SK-MEL-5 (cell line): Measurements from ENCODE around the gene CRADD. TPM values are rescaled to one million over a fixed set of nuclear protein-coding genes. Genes with fewer than 3 reads are reported as not detected.
A peak's percentile ranks its signal among the peaks of the same experiment; 100 is the strongest.

Experiments
- DNase-seq: peaks from one replicate; pipeline ENCODE4 v3.0.0-alpha.2; 2016; ENCODE audit warnings: low read depth, low spot score
- in situ Hi-C: cut with HindIII; loops from 2 replicates; pipeline ENCODE4 v1.10.0; 2016; ENCODE audit warnings: low sequenced_read_pairs, high pct_unique_total_duplicates, low pct_unique_long_range_greater_than_20kb
- total RNA-seq: library from RNA; depleted of rRNA; stranded (reverse); fragments of >200 nt; shearing (Covaris generic); gene quantifications from 2 replicates; pipeline ENCODE4 v1.2.3, GENCODE V29; 2014

Gene CRADD
- total RNA-seq, 1 experiment from 2014 or later: 24.4 TPM

DNA sequence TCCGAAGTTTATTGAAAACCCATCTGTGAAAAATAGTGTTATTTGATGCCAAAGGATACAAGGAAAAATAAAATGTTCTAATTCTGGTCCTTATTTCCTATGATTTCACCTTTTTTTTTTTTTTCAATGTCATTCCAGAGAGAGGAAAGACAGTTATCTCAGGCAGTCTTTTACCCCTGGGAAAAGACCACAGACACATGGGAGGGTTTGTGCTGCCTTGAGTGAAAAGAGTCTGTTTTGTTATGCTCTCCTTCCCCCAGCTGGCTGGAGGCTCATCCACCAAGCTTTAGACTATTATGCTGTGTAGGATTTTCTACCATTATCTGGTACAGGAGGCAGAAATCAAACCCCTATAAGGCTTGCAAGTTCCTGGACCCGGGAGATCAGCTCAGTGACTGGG, 151.8 kb downstream of the CRADD start:
- DNase-seq: peak; percentile 66
- in situ Hi-C loops: no loop called here

DNA sequence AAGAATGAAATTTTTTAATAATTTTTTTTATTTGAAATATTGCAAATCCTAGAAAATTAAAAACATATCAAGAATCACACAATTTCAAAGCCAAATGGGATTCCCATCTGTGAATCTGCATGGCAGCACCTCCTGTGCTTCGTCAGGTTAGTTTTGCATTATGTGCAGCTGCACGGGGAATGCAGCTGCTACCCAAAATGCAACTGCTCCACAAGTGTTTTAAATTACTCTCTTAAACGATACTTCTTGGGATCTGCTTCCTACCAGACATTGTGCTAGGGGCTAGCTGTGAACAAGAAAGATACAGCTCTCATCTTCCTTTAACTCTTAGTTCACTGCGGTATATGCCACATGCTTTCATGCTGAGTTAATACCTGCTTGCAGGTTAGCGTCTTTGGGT, 154.2 kb downstream of the CRADD start:
- DNase-seq: no peak
- in situ Hi-C loops: no loop called here

DNA sequence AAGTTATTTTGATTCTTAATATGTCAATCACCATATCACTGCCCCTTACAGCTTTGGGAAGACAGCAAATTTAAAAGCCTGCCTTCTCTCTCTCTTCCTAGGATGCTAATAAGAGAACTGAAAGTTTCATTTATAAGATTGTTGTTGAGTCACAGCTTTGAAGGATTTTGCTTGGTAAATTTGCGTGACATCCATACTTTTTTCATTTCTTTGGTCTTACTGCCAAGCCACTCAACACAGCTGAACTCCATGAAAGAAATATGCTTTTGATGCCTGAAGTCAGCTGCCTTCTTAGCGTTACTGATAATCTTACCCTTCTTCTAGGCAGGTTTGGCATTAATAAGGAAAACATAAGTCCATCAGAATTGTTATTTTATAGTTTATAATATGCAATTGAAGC, 155.0 kb downstream of the CRADD start:
- in situ Hi-C loops: no loop called here

DNA sequence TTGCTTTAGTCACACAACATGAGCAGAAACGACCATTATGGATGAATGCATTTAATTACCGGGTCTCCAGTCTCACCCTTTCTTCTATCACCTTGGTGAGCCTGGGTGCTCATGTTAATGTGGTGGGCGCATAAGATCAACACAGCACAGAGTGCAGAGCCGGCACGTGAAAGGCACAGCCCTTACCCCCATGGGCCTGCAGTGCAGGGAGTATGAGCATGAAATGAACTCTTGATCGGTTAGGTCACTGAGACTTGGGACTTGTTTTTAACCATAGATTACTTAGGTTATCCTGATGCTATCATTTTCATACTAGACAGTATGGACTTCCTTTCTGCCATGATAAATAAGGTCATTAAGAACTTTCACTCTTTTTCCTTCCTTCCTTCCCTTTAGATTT, 156.8 kb downstream of the CRADD start:
- in situ Hi-C loops: no loop called here
- DNase-seq: no peak

More for the DNA sequence above, 155.0 kb downstream of the CRADD start:
- DNase-seq: no peak

DNA sequence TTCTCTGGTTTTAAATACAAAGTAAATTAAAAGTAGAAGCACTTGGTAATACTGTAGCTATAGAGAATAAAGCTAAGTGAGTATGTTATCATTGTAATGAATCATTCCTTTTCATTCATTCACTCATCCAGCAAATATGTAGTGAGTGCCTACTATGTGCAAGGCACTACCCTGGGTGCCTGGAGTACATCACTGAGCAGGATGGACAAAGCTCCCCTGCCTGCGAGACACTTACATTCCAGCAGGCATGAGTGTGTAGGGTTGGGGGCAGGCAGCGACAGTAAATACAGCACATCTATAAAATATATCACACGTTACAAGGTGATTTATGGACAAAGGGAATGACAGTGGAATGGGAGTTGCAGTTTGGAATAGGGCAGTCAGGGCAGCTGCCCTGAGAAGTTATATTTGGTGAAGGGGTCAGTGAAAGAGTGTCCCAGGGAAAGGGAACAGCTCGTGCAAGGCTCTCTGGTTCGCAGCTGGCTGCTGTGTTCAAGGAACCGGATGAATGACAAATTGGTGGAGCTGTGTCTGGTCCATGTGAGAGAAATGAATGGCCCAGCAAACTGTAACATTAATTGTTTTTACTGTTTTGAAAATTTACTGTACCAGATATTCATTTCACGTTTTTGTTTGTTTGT, 159.6 kb downstream of the CRADD start:
- in situ Hi-C loops: no loop called here
- no peak for DNase-seq

DNA sequence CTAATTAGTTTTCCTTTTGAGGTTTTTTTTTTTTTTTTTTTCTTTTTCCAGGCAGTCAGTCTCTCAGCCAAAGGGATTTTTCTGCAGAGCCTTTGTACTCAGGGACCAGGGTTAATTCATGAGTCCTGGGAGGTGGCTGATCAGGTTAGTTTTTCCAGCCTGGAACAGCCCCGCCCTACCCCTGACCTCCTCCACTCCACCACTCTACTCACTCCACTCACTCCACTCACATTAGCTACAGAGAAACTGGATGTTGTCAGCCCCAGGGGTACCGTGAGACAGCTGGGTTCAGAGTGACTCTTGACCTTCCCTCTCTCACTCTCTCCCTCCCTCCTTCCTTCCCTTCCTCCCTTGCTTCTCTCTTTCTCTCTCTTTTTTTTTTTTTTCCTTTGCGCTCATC, 161.0 kb downstream of the CRADD start:
- DNase-seq: no peak
- in situ Hi-C loops: no loop called here

DNA sequence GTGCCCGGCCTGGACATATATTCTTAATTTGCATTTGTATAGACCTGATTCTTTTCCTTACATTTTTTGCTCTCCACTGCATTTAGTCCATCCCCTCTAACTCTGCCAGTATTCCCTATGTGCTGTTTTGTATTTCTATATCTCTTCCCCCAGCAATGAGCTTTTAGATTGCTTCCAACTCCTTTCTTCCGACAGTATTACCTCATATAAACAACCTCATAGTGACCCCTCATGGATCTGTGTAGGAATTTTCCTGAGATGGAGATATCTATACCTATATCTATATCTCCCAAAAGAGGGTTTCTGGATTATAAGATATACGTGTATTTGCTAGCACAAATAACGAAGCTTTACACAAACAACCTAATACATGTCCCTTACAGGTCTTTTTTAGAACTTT, 161.9 kb downstream of the CRADD start:
- DNase-seq: peak; percentile 62
- in situ Hi-C loops: no loop called here

DNA sequence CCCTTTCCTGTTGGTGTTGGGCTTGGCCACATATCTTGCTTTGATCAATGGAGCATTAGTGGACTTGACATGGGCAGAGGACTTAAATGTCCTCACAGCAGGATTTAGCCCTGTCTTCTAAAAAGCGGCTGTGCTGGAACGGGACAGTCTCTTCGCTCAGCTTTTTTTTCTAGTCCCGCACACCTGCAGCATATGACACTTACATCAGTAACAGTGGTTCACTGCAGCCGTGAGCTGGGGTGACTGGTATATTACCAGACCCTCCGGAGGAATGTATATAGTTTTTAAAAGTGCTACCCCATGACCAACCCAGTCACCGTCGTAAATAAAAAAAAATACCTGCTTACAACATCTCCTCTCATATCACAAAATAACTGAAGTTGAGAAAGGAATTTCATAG, 164.5 kb downstream of the CRADD start:
- no peak for DNase-seq
- in situ Hi-C loops: no loop called here

DNA sequence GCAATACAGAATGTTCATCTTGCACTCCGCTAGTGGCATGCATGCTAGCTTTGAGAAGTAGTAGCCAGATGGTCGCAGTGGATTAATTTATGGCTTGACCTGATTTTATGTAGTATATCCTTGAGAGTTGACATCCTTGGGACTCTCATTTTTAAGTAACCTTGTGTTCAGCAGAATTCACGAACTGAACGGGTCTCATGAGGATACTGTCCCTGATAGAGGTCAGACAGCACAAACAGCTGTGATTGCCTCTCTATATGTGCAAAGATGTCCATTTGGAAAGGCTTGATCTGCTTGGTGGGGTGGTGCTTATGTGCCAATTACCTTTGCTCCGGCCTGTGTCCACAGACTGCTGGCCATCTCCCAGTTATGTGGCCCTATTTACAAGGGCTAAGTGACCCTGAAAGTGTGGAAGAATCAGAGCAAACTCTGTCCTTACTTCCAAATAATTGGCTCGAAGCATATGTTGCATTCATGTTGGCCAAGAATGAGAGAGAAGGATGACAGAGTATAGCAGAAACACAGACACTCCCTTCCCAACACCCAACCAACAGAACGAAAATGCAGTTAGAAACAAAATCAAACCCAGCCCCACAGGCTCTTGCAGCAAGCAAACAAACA, 167.1 kb downstream of the CRADD start:
- DNase-seq: no peak
- in situ Hi-C loops: no loop called here

DNA sequence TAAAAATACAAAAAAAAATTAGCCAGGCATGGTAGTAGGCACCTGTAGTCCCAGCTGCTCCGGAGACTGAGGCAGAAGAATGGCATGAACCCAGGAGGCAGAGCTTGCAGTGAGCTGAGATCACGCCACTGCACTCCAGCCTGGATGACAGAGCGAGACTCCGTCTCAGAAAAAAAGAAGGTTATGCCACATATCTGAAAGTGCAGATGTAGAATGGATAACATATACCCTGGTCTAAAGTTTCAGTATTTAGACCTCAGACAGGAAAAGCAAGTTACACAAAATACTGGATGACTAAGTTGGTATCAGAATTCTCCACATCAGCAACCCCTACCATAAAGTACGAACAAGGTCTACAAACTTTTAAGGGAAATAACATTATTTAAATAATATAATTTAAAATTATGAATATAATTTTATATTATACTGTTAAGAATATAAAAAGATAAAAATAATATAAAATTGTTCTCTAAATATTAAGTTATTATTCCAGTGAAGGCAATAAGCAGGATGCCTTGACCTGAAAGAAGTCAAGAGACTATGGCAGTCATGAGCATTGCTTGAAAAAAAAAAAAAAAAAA, 169.9 kb downstream of the CRADD start:
- in situ Hi-C loops: no loop called here

DNA sequence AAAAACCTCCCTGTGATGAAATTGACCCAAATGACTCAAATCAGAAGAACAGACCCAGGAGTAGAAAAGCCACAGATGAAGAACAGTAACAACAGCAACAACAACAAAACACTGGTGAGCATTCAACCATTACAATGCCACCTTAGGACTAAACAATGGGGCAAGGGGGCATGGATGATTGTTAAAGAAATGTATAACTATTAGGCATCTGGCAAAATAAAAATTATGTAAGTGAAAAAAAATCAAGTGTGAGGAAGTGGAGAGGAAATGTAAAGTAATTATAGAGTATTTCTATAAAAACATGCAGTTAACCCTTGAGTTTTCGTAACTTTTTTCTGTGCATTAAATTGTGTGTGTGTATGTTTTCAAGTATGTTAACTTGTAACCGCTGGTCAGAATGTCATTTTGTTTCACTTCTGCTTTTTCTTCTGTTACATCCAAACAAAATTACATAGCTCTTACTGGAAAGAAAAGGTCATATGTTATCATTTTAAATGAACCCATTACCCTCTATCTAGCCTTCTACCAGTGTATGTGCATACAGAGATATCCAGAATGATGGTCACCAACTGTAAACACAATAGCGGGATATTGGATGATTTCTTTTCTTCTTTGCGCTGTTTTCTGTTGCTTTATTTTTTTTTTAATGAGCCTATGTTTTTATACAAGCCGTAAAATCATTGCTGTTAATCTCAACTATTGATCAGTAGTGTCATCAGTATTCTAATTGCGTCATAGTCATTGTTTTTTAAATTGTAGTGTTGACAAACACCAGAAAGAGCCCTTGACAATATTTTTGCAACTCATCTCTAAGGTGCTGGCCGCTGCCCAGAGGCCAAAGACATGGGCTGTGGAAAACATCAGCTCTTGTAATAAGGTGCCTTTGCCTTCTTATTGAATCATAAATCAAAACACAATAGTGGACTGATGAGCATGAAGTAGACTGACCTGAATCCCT, 170.6 kb downstream of the CRADD start:
- in situ Hi-C loops: no loop called here
- DNase-seq: no peak

More for the DNA sequence above, 169.9 kb downstream of the CRADD start:
- no peak for DNase-seq

DNA sequence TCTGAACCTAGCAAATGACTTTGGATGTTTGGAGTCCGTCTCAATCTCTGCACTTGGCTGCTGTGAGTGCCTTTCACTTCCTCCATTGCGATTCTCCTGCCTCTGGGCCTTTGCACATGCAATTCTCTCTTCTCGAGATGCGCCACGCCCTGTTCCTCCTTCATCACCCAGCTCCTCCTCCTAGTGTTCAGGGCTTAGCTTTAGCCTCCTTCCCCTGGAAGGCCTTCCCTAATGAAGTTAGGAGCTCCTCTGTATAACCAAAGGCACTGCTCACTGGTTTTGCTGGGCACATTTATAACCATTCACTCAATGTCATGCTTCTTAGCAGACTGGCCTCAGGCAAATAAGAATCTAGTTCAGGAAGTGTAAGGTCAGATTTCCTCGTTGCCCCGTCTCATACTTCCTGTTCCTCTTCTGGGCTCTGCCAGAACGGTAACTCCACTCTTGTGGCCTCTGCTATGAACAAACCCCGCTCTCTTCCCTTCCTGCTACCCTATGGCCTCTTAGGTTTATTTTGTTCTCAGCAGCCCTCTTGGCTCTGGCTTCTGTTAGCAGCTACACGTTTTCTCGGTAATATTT, 171.4 kb downstream of the CRADD start:
- in situ Hi-C loops: no loop called here
- no peak for DNase-seq

DNA sequence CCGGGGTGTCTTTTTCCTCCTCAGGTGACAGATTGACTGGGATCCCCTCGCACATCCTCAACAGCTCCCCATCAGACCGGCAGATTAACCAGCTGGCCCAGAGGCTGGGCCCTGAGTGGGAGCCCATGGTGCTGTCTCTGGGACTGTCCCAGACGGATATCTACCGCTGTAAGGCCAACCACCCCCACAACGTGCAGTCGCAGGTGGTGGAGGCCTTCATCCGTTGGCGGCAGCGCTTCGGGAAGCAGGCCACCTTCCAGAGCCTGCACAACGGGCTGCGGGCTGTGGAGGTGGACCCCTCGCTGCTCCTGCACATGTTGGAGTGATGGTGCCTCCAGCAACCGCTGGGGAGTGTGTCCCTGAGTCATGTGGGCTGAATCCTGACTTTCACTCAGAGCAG, 172.8 kb downstream of the CRADD start:
- in situ Hi-C loops: no loop called here
- DNase-seq: no peak

DNA sequence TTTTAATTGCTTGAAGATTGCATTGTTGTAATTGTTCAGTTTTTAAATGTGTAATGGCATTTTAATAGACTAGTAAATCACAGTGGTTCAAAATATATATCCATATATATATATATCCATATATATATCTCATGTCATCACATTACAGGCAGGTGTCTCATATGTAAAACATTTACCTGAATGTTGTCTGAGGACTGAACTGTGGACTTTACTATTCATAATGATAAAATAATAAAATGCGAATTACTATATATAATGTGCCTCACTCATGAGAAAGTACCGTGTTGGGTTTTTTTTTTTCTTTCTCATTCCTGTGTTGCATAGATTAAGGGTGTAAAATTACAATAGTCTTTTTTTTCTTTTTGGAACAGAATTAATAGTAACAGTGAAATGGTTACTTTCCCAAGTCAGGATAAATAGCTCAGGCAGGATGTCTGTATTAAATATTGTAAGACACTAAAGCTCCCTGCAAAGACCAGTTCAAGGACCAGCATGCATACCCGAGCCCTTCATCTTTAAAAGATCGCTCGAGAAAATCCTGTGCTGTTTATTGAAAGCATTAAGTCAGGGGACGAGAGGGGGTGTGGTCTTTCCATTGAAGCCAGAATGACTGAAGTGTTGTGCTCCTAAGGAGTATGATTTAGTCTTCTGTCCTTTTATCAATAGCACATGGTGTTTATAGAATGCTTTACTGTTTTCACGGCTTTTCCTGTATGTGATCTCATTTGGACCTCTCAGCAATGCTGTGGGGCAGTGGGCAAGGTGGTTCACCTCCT, 173.5 kb downstream of the CRADD start:
- DNase-seq: no peak
- in situ Hi-C loops: no loop called here

DNA sequence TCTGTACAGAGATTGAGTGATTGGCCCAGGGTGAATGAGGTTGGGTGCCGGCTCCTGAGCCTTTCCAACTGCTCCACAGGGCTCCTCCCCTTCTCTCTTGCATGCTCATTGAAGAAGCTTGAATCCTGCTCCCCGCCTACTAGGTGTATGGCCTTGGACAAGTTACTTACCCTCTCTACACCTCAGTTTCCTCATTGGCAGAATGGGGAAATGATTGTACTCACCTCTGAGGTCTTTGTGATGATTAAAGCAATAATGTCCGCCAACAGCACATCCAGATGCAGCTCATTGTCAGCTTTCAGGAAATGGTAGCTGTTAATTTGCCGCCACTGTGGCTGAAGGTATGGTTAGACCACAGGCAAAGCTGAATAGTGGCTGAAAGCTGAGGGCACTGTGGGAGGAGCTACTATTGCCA, 174.1 kb downstream of the CRADD start:
- no peak for DNase-seq
- in situ Hi-C loops: no loop called here

DNA sequence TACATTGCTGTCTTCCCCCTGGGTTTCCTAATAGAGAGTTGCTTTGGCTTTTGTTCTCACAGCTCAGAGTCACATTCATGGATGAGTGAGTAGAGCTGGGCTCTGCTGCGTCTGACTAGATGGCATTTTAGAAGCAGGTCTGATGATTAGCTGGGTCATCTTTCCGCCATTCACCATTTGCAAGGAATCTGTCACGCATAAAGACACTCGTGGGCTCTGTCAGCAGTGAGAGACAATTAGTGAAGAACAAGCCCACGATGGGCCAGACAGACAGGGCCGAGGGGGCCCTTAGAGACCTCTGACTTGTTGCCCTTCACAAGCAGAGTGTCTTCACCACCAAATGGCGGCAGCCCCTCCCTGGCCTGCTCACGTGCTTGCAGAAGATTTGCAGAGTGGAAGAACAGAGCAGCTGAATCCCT, 175.0 kb downstream of the CRADD start:
- in situ Hi-C loops: no loop called here
- no peak for DNase-seq
